22Rv1 (cell line): Measurements from ENCODE around the gene DSCAML1.

ENCODE experiments used
- H3K27ac ChIP-seq: fragments of 450-650 bp; 2 replicates; pipeline ENCODE4 v1.5.1; 2017
- CTCF ChIP-seq: fragments of 450-650 bp; IDR thresholded peaks from 2 replicates; pipeline ENCODE4 v1.5.1; 2017; ENCODE audit warnings: mild to moderate bottlenecking
- ZFX ChIP-seq: fragments of 450-650 bp; IDR thresholded peaks from 2 replicates; pipeline ENCODE4 v1.6.1; 2017; ENCODE audit warnings: antibody characterized with exemption, borderline replicate concordance

Gene DSCAML1

GRCh38 chr11:117794772-117795629, 2.0 kb downstream of the DSCAML1 start:
- H3K27ac ChIP-seq: no peak overlapping the region
- TF ChIP-seq ZFX (no peak), CTCF (no peak)

- no peak for TF ChIP-seq ZFX
- no peak for TF ChIP-seq CTCF
- H3K27ac ChIP-seq: no peak overlapping the region
Measured at GRCh38 chr11:117794135-117794534, 2.9 kb downstream of the DSCAML1 start.

- TF ChIP-seq ZFX: no peak
- TF ChIP-seq CTCF: no peak
- H3K27ac ChIP-seq: no peak overlapping the region
Measured at GRCh38 chr11:117793583-117793982, 3.4 kb downstream of the DSCAML1 start.

GRCh38 chr11:117792992-117793391, 4.0 kb downstream of the DSCAML1 start:
- H3K27ac ChIP-seq: no peak overlapping the region
- TF ChIP-seq CTCF (no peak), ZFX (no peak)

GRCh38 chr11:117792241-117792640, 4.8 kb downstream of the DSCAML1 start:
- H3K27ac ChIP-seq: no peak overlapping the region
- TF ChIP-seq CTCF: no peak
- no peak for TF ChIP-seq ZFX

GRCh38 chr11:117790279-117790678, 6.7 kb downstream of the DSCAML1 start:
- H3K27ac ChIP-seq: no peak overlapping the region
- no peak for TF ChIP-seq CTCF
- TF ChIP-seq ZFX: no peak

GRCh38 chr11:117789241-117789640, 7.8 kb downstream of the DSCAML1 start:
- TF ChIP-seq CTCF (no peak), ZFX (no peak)
- no peak overlapping the region for H3K27ac ChIP-seq
